Measurements from ENCODE around the gene CTIF. TPM values are rescaled to one million over a fixed set of nuclear protein-coding genes. Genes with fewer than 3 reads are reported as not detected.

The CTIF gene
- polyA plus RNA-seq, 3 donors: 0.38 to 8.7 (median 1.2) TPM

- Histone ChIP-seq H3K27ac (ENCODE audit: low read depth in 1 of 2, low read length in 2 of 2) (no peak overlapping the region), H3K9me3 (replicated peaks in 1 of 2; ENCODE audit: control insufficient read depth in 1 of 2, insufficient read depth in 1 of 2, low read length in 2 of 2) (no peaks in the 10 kb centered on the region), H3K79me2 (ENCODE audit: insufficient read depth, low read length) (no peaks in the 10 kb centered on the region), H3K9ac (ENCODE audit: insufficient read depth, low read length, poor library complexity, severe bottlenecking) (no peak overlapping the region), H3K4me3 (replicated peaks in 1 of 3; ENCODE audit: low read depth in 2 of 3, low read length in 3 of 3) (no peak overlapping the region), H3K4me2 (replicated peaks; ENCODE audit: extremely low read depth, low read length, poor library complexity, severe bottlenecking) (no peak overlapping the region), H2AFZ (ENCODE audit: insufficient read depth, low read depth, low read length, poor library complexity, severe bottlenecking) (no peak overlapping the region), H3K36me3 (replicated peaks in 1 of 2; ENCODE audit: control insufficient read depth in 1 of 2, insufficient read depth in 2 of 2, low read length in 2 of 2) (no peaks in the 10 kb centered on the region), H3K4me1 (ENCODE audit: control insufficient read depth in 1 of 2, insufficient read depth in 2 of 2, low read length in 2 of 2) (peaks cover 33 to 48% of the 10 kb centered on the region in 2 donors), H4K20me1 (ENCODE audit: insufficient read depth, low read length) (no peaks in the 10 kb centered on the region), H3K27me3 (ENCODE audit: control insufficient read depth in 2 of 2, insufficient read depth in 2 of 2, low read length in 2 of 2) (no peaks in the 10 kb centered on the region)
- H3K36me3 Mint-ChIP-seq: peaks cover 7 to 20% of the 10 kb centered on the region in 2 donors
- H3K9me3 Mint-ChIP-seq: peaks cover 0 to 5% (median 1%) of the 10 kb centered on the region in 7 donors
- H3K27ac Mint-ChIP-seq: no peak overlapping the region
- TF ChIP-seq CTCF (IDR thresholded peaks at IDR 0.05): no peak
- intact Hi-C loops (cut with micrococcal nuclease): no loop called here
- H3K4me1 Mint-ChIP-seq: peaks cover 61% of the 10 kb centered on the region
- DNase-seq: no peak
- no peaks in the 10 kb centered on the region for H3K27me3 Mint-ChIP-seq (ENCODE audit: low read depth in 3 of 3)
- WGBS (ENCODE audit: insufficient coverage): no CpG with 5 or more reads among the region's 4 CpGs
- no peak overlapping the region for H3K4me3 Mint-ChIP-seq
Measured at GRCh38 chr18:48843596-48843995, 304.8 kb downstream of the CTIF start.

- WGBS (ENCODE audit: insufficient coverage): 91% methylated on average over 7 of the region's 9 CpGs
- no peak overlapping the region for H3K27ac ChIP-seq (ENCODE audit: low read depth in 1 of 2, low read length in 2 of 2)
Measured at GRCh38 chr18:48844271-48844670, 305.4 kb downstream of the CTIF start.

More at GRCh38 chr18:48844271-48844670, 305.4 kb downstream of the CTIF start:
- Histone ChIP-seq H3K27me3 (ENCODE audit: control insufficient read depth in 2 of 2, insufficient read depth in 2 of 2, low read length in 2 of 2) (no peaks in the 10 kb centered on the region), H3K4me1 (ENCODE audit: control insufficient read depth in 1 of 2, insufficient read depth in 2 of 2, low read length in 2 of 2) (peaks cover 26 to 41% of the 10 kb centered on the region in 2 donors), H3K79me2 (ENCODE audit: insufficient read depth, low read length) (no peaks in the 10 kb centered on the region), H3K4me2 (replicated peaks; ENCODE audit: extremely low read depth, low read length, poor library complexity, severe bottlenecking) (no peak overlapping the region), H3K9ac (ENCODE audit: insufficient read depth, low read length, poor library complexity, severe bottlenecking) (no peak overlapping the region), H3K36me3 (replicated peaks in 1 of 2; ENCODE audit: control insufficient read depth in 1 of 2, insufficient read depth in 2 of 2, low read length in 2 of 2) (no peaks in the 10 kb centered on the region), H4K20me1 (ENCODE audit: insufficient read depth, low read length) (no peaks in the 10 kb centered on the region), H2AFZ (ENCODE audit: insufficient read depth, low read depth, low read length, poor library complexity, severe bottlenecking) (no peak overlapping the region), H3K9me3 (replicated peaks in 1 of 2; ENCODE audit: control insufficient read depth in 1 of 2, insufficient read depth in 1 of 2, low read length in 2 of 2) (no peaks in the 10 kb centered on the region), H3K4me3 (replicated peaks in 1 of 3; ENCODE audit: low read depth in 2 of 3, low read length in 3 of 3) (no peak overlapping the region)
- Mint-ChIP-seq H3K27me3 (ENCODE audit: low read depth in 3 of 3) (no peaks in the 10 kb centered on the region), H3K4me1 (peaks cover 54% of the 10 kb centered on the region), H3K36me3 (peaks cover 7 to 16% of the 10 kb centered on the region in 2 donors), H3K27ac (no peak overlapping the region), H3K4me3 (no peak overlapping the region), H3K9me3 (peaks cover 0 to 5% (median 1%) of the 10 kb centered on the region in 7 donors)
- TF ChIP-seq CTCF (IDR thresholded peaks at IDR 0.05): no peak
- DNase-seq: no peak
- intact Hi-C loops (cut with micrococcal nuclease): no loop called here
